OCI-LY7 (cell line): ENCODE measurements around the gene KIF17.

ENCODE experiments used
- CTCF ChIP-seq: fragments of 200-600 bp; sonication (generic); conservative IDR thresholded peaks from 2 replicates; pipeline ENCODE4 v1.5.1; 2014; ENCODE audit warnings: mild to moderate bottlenecking, antibody characterized with exemption, low read length, moderate library complexity, mixed read lengths
- EZH2phosphoT487 ChIP-seq: fragments of 200-600 bp; sonication (generic); IDR thresholded peaks from 2 replicates; pipeline ENCODE4 v1.6.1; 2018; ENCODE audit warnings: low read depth, borderline replicate concordance, mild to moderate bottlenecking, mixed run types, antibody characterized with exemption, low read length, moderate library complexity, mixed read lengths

DNA sequence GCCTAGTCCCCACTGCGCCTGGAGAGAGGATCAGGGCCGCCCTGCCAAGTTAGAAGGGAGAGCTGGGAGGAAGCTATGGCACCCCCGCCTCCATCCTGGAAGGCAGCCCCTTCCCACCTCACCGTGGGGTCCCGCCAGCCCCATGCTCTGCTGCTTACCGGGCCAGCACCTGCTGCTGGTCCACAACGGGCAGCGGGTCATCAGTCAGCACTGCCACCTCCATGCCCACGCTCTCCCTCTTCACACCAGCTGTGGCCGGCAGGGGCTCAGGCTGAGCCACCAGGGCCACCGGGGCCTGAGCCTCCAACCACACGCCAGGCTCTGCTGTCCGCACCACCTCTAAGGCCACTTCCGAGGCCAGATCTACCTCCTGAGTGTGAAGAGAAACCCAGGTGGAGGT lies 33.2 kb downstream of the KIF17 start:
- TF ChIP-seq CTCF: no peak
- no peak for TF ChIP-seq EZH2phosphoT487
